Activated T-helper 1 cell treated with Interleukin-2 at 50 U/mL for 16 hours (primary cell): ENCODE results near the gene TMEM223.
"Not testable (repeated sequence)": the region's sequence is repeated elsewhere in the genome, so short reads cannot be mapped to it uniquely, and the experiment has no call there.

Experiments used
- DNase-seq: peaks from one replicate; pipeline ENCODE4 v3.0.0-alpha.2; 2020; ENCODE audit warnings: low read depth

Gene TMEM223

DNA sequence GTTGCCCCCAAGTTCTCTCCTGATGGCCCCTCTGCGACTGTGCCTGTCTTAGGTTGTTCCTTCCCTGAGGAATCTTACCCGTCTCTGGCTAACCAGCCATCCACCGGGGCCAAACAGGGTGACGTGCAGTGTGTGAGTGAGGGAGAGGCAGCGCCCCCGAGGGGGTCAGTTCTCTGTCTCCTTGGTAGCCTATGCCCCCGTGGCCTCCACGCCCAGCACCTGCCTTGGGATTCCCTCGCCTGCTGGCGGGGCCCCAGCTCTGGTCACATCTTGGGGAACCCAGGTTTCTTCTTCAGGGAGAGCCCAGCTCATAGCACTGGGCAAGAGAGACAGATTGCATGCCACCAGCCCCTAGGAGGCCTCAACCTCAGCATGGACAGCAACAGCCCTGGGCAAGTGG lies 7.7 kb upstream of the TMEM223 start:
- DNase-seq = no peak

GRCh38 chr11:62796281-62796680 lies 4.5 kb upstream of the TMEM223 start:
- no peak for DNase-seq

DNA sequence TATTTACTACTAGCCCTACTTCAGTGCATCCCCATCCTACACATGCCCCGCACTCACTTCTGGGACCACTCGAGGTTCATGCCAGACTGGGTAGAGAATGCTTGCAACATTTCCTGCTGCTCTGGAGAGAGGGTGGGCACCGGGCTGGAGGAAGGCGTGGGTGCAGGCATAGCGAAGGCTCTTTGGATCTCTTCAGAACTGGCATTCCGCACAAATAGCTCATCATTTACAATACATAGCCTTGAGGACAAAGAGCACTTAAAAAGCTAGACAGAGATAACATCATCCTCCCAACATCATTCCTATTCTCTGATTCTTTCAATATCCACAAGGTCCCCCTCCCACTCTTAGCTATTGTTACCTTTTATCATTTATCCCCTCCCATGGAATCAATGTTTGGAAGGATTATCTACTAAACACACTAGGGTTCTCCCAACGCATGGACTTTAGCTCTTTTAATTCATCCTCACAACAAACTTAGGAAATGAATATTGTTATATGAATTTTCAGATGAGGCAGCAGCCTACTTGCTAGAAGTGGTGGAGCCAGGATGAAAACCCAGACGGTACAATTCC lies 2.5 kb upstream of the TMEM223 start:
- DNase-seq = no peak

GRCh38 chr11:62792202-62792575 lies 383 bp upstream of the TMEM223 start:
- DNase-seq = no peak

DNA sequence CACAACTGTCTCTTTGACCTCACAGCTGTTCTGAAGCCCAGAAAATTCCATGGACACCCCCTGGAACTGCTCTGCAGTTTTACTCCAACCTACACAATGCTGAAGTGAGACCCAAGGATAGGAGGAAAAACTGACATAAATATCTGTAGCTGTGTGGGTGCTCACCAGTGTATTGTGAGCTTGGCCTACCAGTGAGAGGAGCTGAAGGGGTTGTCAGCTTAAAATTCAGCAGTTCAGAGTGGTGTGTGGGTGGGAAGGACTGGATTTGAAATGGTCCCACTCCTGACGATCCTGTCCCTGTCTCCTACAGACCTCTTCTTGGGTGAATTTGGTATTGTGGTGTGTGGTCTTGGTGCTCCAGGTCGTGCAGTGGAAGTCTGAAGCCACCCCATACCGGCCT lies 2.2 kb downstream of the TMEM223 start:
- DNase-seq = no peak

DNA sequence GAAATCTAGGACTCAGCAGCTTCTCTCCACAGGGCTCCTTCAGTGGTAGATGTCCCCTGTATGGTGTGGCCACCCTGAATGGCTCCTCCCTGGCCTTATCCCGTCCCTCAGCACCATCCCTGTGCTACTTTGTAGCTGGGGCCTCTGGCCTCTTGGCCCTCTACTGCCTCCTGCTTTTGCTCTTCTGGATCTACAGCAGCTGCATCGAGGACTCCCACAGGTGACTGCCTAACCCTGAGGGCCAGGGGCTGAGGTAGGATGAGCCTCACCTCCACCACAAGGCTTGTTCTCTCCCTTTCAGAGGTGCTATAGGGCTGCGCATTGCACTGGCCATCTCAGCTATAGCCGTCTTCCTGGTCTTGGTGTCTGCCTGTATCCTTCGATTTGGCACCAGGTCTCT lies 2.8 kb downstream of the TMEM223 start:
- DNase-seq = no peak

- DNase-seq = peak; percentile 92
Observed at GRCh38 chr11:62787005-62787759, 4.6 kb downstream of the TMEM223 start, which contains the start of gene TMEM179B. TMEM179B (plus strand) TSS chr11:62787402; CDS start chr11:62787432, 30 bp downstream.

DNA sequence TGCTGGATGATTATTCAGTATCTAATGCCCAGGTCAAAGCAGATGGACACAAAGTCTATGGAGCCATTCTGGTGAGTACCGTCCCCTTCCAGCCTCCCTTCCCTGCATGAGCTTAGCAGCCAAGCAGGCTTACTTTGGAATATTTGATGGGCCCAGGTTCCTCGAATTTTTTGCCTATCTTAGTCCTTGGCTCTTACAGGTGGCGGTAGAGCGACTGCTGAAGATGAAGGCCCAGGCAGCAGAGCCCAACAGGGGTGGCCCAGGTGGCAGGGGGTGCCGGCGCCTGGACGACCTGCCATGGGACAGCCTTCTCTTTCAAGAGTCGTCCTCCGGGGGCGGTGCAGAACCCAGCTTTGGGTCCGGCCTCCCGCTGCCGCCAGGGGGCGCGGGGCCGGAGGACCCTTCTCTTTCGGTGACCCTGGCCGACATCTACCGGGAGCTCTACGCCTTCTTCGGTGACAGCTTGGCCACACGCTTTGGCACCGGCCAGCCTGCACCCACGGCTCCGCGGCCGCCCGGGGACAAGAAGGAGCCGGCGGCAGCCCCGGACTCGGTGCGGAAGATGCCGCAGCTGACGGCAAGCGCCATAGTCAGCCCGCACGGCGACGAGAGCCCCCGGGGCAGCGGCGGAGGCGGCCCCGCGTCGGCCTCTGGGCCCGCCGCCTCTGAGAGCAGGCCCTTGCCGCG lies 5.3 kb downstream of the TMEM223 start:
- DNase-seq = peak; percentile 80

DNA sequence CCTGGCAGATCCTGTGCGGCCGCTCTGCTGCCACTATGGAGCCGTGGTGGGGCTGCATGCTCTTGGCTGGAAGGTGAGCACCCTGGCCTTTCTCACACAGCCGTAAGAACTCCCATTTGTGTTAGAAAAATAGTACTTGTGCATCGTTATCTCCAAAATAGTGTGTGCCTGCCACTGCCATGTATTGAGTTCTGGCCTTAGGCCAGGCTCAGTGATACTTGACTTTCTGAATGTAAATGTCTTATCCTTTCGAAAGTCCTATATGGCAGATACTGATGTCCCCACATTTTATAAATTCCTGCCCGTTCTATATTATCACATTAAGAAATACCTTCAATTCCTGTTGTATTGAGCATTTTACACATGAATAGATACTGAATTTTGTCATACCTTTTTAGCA lies 9.1 kb downstream of the TMEM223 start:
- DNase-seq = no peak

DNA sequence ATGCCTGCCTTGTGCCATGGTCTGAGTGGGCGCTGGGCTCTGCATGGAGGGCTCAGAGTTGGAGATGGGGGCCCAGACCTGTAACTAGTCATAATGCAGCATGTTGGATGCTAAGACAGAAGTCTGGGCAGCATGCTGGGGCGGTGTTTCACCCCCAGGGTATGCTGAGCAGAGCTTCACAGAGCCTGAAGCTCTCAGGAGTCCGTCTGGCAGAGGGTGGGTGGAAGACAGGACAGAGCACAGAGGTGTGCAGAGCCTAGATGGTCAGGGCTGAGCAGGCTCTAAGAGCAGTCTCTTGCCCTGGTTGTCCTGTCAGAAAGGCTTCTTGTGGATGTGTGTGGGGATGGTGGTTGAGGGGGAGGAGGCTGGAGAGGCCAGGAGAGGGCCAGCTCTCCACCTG lies 13.4 kb downstream of the TMEM223 start:
- DNase-seq = no peak

DNA sequence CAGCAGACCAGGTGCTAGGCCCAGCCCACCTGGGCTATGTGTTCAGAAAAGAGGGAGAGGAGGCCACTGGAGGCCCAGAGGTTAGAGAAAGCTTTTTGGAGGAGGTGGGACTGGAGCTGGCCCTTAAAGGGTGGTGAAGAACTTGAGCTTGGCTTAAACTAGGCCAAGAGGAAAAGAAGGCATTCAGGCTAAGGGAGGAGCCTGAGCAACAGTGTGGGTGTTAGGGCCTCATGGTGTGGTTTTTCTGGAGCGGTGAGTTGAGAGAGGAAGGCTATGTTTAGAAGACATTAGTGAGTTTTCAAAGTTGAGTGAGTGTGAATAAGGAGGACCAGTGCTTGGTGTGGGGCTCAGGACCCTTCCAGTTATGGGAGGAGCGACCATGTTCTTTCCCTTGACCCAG lies 14.4 kb downstream of the TMEM223 start:
- DNase-seq = no peak

- DNase-seq = no peak
Observed at GRCh38 chr11:62775646-62776045, 16.2 kb downstream of the TMEM223 start.

DNA sequence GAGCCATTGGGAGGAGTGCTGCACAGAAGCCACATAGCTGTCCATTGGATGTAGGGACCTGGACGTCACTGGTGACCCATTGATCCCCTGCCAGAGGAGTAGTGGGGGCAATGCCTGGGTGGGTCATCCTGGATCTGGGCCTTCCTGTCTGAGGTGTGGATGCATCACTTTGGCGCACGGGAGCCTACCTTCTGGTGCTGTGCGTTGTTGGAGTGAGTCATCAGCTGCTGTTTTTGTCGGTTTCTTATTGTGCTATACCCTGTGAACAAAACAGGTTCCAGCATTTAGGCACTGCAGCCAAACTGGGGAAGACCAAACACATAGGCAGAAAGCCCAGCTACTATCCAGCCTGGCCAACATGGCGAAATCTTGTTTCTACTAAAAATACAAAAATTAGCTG lies 17.4 kb downstream of the TMEM223 start:
- no peak for DNase-seq

GRCh38 chr11:62771144-62772021 lies 20.4 kb downstream of the TMEM223 start, which contains the start of gene TAF6L:
TAF6L (plus strand) TSS chr11:62771396; CDS start chr11:62775784, 4,388 bp downstream.
- peak; percentile 86 for DNase-seq

- DNase-seq = no peak
Observed at GRCh38 chr11:62770778-62771143, 21.0 kb downstream of the TMEM223 start.

- DNase-seq = not testable (repeated sequence)
Observed at GRCh38 chr11:62760867-62761227, 31.0 kb downstream of the TMEM223 start.

- DNase-seq = no peak
Observed at GRCh38 chr11:62757846-62758788, 33.7 kb downstream of the TMEM223 start.

DNA sequence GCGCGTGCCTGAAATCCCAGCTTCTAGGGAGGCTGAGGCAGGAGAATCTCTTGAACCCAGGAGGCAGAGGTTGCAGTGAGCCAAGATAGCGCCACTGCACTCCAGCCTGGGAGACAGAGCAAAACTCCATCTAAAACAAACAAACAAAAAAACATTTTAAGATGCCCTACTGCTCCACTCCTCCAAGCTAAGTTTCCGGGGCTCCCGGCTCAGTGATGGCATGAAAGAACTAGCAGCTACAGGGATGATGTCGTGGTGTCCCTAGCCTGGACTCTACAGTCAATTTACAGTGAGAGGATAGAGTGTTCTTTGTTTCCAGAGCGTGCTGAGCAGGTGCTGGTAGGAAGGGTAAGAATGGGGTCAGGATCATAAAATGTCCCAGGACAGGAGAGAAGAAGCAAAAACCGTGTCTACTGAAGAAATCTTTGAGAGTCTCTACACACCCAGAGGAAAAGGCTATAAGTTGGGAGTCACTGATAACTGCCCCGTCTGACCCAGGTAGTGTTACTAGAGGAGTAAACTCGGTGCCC lies 36.7 kb downstream of the TMEM223 start:
- DNase-seq = no peak

DNA sequence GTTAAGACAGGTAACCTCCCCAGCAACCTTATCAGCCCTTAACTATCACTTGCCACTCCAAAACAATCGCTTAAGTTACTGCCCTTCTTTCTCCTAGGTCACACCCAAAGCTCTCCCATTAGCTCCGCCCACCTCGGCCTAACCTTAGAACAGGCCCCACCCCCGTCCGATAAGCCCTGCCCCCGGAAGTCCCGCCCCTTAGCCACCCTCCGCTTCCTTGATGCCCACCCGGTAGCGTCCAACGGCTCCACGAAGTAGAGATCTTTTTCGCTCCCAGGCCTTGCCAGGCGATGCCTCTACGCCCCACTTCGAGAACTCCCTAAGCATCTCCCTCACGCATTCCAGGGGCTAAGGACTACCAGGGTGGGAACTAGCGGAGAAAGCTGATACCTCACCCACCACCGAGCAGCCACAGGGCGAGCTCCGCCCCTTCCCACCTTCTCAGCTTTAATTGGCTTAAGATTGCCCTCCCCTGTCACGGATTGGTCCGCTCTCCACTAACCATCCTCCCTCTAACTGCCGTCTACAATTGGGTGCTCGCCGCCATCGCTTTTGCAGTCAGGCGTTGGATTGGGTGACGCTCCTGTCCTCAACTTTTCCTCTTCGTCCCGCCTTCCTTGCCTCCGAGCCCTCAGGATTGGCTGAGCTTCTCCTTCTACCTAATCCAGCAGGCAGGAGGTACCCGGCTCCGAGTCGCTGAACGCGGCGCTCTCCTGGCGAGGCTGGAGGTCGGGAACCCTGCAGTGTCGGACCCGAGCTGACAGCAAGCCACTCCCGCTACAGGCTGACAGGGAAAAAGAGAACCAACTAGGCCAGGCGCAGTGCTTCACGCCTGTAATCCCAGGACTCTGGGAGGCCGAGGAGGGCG lies 37.8 kb downstream of the TMEM223 start, which contains the start of gene ZBTB3:
Gene ZBTB3, minus strand, starts transcription at position 425 of the 868 bp plus-strand sequence. CDS start 496 bp downstream, outside the sequence.
- peak; percentile 91 for DNase-seq
